ENCODE data around the gene MTHFR.

DNA sequence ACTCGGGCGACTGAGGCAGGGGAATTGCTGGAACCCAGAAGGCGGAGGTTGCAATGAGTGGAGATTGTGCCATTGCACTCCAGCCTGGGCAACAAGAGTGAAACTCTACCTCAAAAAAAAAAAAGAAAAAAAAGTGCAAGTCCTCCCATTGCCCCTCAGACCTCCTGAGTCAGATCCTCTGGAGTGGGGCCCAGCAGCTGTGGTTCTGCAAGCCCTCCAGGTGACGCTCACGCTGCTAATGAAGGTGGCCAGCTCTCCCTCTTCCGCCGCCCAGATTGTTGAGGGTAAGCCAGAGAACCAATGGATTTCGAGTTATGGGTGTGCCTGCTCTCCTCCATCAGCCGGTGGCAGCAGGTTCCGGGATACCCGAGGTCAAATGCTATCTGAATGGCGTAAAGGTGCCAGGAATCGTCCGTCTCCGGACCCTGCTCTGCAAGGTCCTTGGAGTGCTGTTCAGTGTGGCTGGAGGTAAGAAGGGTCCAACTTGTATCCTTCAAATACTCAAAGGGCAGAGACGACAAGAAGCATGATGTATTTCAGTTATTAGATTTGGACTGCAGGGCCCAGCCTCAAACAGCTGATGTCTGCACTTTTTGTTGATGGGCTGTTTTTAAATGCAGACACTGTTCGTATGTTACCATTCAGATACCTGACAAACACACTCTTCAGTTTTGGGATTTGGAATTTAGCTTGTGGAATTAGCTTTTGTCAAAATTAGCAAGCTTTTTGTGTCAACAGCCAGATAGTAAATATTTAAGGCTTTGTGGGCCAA lies 17.8 kb upstream of the MTHFR start:
- TF ChIP-seq CTCF (IDR thresholded peaks at IDR 0.05) (no peak), TAF1 (IDR thresholded peaks at IDR 0.05; ENCODE audit: borderline replicate concordance, low read depth, low read length) (no peak), RCOR1 (IDR thresholded peaks at IDR 0.05; ENCODE audit: low read length) (no peak), RAD21 (IDR thresholded peaks at IDR 0.05; ENCODE audit: low read length) (no peak), ZBTB33 (IDR thresholded peaks at IDR 0.05; ENCODE audit: borderline replicate concordance, low read depth) (no peak), EZH2phosphoT487 (IDR thresholded peaks at IDR 0.05; ENCODE audit: borderline replicate concordance, low read depth) (no peak), MAX (IDR thresholded peaks at IDR 0.05; ENCODE audit: low read depth) (no peak), POLR2AphosphoS5 (IDR thresholded peaks at IDR 0.05; ENCODE audit: low read depth, low read length) (no peak)

Measured in SK-N-SH (cell line).